Stomach (tissue), 4 donors: ENCODE results near the gene SCD.
"Not testable (repeated sequence)": the region's sequence is repeated elsewhere in the genome, so short reads cannot be mapped to it uniquely, and the experiment has no call there.

Experiments used
- CTCF ChIP-seq, 7 experiments: fragments of 450-650 bp in 4 of 7; fragments of 200-600 bp in 3 of 7; sonication (generic) in 3 of 7; IDR thresholded peaks; one replicate each; pipeline ENCODE4 v1.5.1; 2016 to 2019; ENCODE audit warnings: antibody characterized with exemption in 7 of 7, control low read depth in 2 of 7, mild to moderate bottlenecking in 1 of 7
- EP300 ChIP-seq: sonication (generic); formaldehyde crosslinking; IDR thresholded peaks from one replicate; pipeline ENCODE4 v1.6.1; 2017; ENCODE audit warnings: antibody characterized with exemption
- POLR2A ChIP-seq, 4 donors: fragments of 450-650 bp; IDR thresholded peaks; one replicate each; pipeline ENCODE4 v1.6.1; 2016; ENCODE audit warnings: antibody characterized with exemption in 4 of 4, control low read depth in 2 of 4, mild to moderate bottlenecking in 1 of 4, moderate library complexity in 1 of 4
- POLR2AphosphoS5 ChIP-seq, 3 donors: sonication (generic); formaldehyde crosslinking; IDR thresholded peaks; one replicate each; pipeline ENCODE4 v1.6.1; 2016; ENCODE audit warnings: antibody characterized with exemption in 3 of 3

GRCh38 chr10:100301123-100301522, 45.9 kb upstream of the SCD start:
- TF ChIP-seq CTCF (IDR thresholded peaks at IDR 0.05); EP300; POLR2A (IDR thresholded peaks at IDR 0.05); POLR2AphosphoS5 (IDR thresholded peaks at IDR 0.05): not testable (repeated sequence)
